ENCODE results near the gene SPHKAP.
A peak's percentile ranks its signal among the peaks of the same experiment; 100 is the strongest.

Gene SPHKAP

DNA sequence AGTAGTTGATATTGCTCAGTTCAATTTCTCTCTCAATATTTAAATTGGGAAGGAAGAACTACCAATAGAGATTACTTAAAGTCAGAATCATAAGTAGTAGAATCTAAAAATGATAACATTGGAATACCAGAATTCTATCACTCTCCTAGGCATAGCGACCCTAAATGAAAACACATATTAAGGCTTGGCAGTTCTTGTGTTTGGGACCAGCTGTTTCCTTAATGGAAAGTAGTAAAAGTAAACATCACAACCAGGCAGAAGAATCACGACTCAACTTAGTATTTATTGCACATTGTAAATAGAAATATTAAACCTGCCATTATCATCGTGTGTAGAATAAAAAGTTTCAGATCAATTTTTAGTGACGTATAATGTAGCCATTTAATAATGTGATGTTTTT, 117.5 kb downstream of the SPHKAP start:
- H3K4me3 ChIP-seq (ENCODE audit: low read depth, low read length), result no peak overlapping the region
- no peak for DNase-seq (ENCODE audit: low read depth)
- TF ChIP-seq, protein P1, sequence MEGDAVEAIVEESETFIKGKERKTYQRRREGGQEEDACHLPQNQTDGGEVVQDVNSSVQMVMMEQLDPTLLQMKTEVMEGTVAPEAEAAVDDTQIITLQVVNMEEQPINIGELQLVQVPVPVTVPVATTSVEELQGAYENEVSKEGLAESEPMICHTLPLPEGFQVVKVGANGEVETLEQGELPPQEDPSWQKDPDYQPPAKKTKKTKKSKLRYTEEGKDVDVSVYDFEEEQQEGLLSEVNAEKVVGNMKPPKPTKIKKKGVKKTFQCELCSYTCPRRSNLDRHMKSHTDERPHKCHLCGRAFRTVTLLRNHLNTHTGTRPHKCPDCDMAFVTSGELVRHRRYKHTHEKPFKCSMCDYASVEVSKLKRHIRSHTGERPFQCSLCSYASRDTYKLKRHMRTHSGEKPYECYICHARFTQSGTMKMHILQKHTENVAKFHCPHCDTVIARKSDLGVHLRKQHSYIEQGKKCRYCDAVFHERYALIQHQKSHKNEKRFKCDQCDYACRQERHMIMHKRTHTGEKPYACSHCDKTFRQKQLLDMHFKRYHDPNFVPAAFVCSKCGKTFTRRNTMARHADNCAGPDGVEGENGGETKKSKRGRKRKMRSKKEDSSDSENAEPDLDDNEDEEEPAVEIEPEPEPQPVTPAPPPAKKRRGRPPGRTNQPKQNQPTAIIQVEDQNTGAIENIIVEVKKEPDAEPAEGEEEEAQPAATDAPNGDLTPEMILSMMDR (IDR thresholded peaks at IDR 0.05; ENCODE audit: control insufficient read depth, extremely low read depth, insufficient read depth), result no peak

DNA sequence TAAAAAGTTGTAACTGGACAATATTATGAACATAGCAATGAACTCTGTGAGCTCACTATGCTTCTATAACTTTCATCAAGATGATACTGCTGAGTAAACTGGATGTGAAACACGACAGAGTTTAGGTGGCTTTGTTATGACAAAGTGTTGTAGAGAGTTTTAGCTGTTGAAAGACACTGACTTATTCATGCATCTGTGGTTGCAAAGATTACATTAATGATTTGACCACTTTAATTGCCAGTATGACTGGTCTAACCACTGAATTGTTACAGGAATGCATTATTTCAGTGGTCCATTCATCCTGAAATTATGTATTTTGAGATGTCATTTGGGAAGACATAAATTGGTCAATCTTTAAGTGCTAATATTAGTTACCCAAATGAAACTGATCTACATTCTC, 117.9 kb downstream of the SPHKAP start:
- DNase-seq (ENCODE audit: low read depth), result no peak
- TF ChIP-seq, protein P1 (IDR thresholded peaks at IDR 0.05; ENCODE audit: control insufficient read depth, extremely low read depth, insufficient read depth), result no peak
- no peak overlapping the region for H3K4me3 ChIP-seq (ENCODE audit: low read depth, low read length)

DNA sequence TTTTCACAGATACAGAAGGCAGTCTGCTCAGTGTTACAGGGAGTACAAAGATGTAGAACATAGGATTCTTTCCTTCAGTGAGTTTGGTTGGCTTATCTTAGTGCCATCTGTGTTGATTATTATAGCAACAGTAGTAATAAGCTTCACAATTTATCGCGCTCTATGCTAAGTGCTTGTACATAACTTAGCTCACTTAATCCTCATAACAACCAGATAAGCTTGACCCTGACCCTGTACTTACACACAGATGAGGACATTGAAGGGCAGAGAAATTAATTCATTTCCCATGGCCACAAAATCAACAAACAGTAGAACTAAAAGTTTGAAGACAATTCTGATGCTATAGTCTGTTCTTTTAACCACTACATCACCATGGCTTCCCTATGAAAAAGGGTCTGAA, 121.8 kb downstream of the SPHKAP start:
- TF ChIP-seq, protein P1 (IDR thresholded peaks at IDR 0.05; ENCODE audit: control insufficient read depth, extremely low read depth, insufficient read depth), result no peak
- no peak overlapping the region for H3K4me3 ChIP-seq (ENCODE audit: low read depth, low read length)
- DNase-seq (ENCODE audit: low read depth), result no peak

DNA sequence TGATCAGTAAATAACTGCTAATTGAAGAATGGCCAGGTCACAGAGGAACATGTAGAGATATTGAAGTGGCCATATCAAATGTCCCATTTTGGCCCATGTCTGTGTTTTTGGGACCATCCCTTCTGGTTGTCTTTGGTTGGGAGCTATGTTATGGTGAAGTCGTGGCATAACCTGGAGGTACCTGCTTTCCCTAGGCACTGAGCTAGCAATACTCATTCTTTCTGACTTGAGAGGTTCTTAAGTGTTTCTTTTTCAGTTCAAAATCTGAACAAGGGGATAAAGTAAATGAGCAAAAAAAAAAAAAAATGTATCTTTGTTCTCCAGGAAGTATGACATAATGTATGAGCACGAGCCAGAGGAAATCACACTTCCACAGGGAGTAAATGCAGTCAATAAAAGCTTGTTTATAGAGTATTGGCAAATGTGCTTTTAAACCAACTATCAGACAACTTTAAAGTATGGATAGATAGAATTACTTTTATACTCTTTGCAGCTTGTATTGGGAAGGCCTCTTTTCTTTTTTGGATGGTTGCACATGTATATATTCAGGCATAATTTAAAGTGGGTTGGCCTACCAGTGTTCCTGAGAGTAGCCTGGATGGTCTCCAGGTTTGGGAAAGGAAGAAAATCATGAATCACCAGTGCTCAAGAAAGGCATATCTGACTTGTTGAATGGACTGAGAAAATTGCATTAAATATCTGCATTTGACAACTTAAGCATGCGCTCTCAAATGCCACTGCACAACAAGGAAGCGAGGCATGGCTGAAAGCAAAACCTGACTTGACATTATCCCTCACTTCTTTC, 125.0 kb downstream of the SPHKAP start:
- no peak overlapping the region for H3K4me3 ChIP-seq (ENCODE audit: low read depth, low read length)
- DNase-seq (ENCODE audit: low read depth), result no peak
- TF ChIP-seq, protein P1 (IDR thresholded peaks at IDR 0.05; ENCODE audit: control insufficient read depth, extremely low read depth, insufficient read depth), result no peak

DNA sequence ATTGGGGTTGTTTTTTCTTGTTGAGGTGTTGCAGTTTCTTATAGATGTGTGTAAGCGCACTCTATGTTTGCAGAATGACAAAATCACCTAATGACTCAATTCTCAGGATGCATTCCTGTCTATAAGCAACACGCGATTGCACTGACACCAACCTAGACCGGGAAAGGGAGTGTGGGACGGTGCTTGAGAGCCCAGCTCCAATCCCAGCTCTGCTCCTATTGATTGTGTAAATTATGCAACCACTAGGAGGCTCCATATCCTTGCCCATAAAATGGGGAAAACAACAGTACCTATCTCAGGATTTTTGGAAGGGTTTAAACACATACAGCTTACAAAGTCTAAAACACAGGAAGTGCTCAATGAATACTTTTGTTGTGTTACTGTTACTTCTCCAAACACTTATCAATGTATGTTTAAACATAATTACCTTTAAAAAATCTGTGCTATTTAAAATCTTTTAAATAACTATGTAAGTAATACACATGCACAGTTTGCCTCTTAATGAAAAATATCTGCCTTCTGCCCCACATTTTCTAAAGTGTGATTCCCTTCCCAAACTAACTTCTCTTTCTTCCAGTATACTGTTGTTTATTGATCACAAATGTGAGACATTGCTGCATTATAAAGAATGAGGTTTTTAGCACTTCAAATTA, 132.5 kb downstream of the SPHKAP start:
- H3K4me3 ChIP-seq (ENCODE audit: low read depth, low read length), result no peak overlapping the region
- DNase-seq (ENCODE audit: low read depth), result peak; percentile 2
- TF ChIP-seq, protein P1 (IDR thresholded peaks at IDR 0.05; ENCODE audit: control insufficient read depth, extremely low read depth, insufficient read depth), result peak; percentile 63

DNA sequence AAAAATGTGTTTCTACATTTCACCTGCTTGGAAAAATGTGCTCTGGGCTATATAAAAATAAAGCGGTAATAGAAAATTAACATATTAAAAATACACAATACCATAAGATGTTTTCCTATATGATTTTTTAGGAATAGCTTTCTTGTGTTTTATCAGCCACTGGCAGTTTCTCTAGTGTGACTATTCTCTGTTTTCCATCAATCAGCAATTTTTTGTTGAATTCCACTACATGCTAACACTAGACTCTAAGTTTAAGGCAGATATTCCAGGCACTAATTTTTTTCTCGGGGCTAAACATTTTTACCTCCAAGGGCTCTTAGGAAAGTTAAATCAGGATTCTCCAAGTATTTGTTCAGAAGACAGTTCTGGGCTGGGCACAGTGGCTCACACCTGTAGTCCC, 140.5 kb downstream of the SPHKAP start:
- TF ChIP-seq, protein P1 (IDR thresholded peaks at IDR 0.05; ENCODE audit: control insufficient read depth, extremely low read depth, insufficient read depth), result no peak
- DNase-seq (ENCODE audit: low read depth), result no peak
- H3K4me3 ChIP-seq (ENCODE audit: low read depth, low read length), result no peak overlapping the region
